Neural progenitor cell (in vitro differentiated cells): ENCODE data around the gene PLD4.

Source experiments
- EZH2 ChIP-seq: fragments of 200-600 bp; sonication (generic); IDR thresholded peaks from 2 replicates; pipeline ENCODE4 v1.6.1; 2017; ENCODE audit warnings: antibody characterized with exemption, mild to moderate bottlenecking, moderate library complexity
- EZH2phosphoT487 ChIP-seq: fragments of 200-600 bp; sonication (generic); IDR thresholded peaks from 2 replicates; pipeline ENCODE4 v1.6.1; 2017; ENCODE audit warnings: antibody characterized with exemption
- TF ChIP-seq, protein P1 (sequence below): fragments of 200-600 bp; sonication (generic); IDR thresholded peaks from 2 replicates; pipeline ENCODE4 v1.5.1; 2017; ENCODE audit warnings: antibody characterized with exemption, mild to moderate bottlenecking

DNA sequence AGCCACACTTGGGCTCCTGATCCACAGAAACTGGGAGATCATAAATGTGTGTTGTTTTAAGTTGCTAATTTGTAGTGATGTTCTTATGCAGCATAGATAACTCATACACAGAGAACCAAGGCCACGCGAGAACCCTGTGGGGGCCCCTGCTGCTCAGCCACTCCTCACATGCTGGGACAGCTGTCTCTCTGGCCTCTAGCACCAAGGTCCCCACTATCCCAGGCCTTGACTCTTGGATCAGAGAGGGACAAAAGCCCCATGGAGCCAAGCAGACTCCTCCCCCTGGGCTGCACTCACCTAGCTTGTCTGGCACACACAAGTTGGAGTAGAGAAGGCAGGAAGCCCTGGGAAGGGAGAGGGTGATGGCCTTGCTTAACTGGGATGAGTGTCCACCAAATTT lies 11.3 kb downstream of the PLD4 start:
- TF ChIP-seq, protein P1, sequence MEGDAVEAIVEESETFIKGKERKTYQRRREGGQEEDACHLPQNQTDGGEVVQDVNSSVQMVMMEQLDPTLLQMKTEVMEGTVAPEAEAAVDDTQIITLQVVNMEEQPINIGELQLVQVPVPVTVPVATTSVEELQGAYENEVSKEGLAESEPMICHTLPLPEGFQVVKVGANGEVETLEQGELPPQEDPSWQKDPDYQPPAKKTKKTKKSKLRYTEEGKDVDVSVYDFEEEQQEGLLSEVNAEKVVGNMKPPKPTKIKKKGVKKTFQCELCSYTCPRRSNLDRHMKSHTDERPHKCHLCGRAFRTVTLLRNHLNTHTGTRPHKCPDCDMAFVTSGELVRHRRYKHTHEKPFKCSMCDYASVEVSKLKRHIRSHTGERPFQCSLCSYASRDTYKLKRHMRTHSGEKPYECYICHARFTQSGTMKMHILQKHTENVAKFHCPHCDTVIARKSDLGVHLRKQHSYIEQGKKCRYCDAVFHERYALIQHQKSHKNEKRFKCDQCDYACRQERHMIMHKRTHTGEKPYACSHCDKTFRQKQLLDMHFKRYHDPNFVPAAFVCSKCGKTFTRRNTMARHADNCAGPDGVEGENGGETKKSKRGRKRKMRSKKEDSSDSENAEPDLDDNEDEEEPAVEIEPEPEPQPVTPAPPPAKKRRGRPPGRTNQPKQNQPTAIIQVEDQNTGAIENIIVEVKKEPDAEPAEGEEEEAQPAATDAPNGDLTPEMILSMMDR, result no peak
- TF ChIP-seq EZH2phosphoT487 (no peak), EZH2 (no peak)
